Endothelial cell of umbilical vein (primary cell): ENCODE data around the gene NQO2.

Experiments used
- EZH2 ChIP-seq: IDR thresholded peaks from 2 replicates; pipeline ENCODE4 v1.6.1; 2012; ENCODE audit warnings: borderline replicate concordance, low read depth, mild to moderate bottlenecking, moderate library complexity, low read length, inconsistent platforms; ENCODE audit not compliant: severe bottlenecking
- JUN ChIP-seq: IDR thresholded peaks from 2 replicates; pipeline ENCODE4 v1.6.1; 2011; ENCODE audit warnings: borderline replicate concordance, low read depth; ENCODE audit not compliant: insufficient read length, insufficient read depth
- POLR2A ChIP-seq: IDR thresholded peaks from 2 replicates; pipeline ENCODE4 v1.6.1; 2012; ENCODE audit warnings: low read depth, mild to moderate bottlenecking, control low read depth, low read length
- POLR2AphosphoS5 ChIP-seq: IDR thresholded peaks from 2 replicates; pipeline ENCODE4 v1.6.1; 2012; ENCODE audit warnings: low read depth, mild to moderate bottlenecking, control low read depth, low read length, moderate library complexity; ENCODE audit not compliant: insufficient read depth
- TF ChIP-seq, protein P1 (sequence below), 2 donors: IDR thresholded peaks; 1 replicate in 1 of 2; 2 replicates in 1 of 2; pipeline ENCODE4 v1.5.1; 2011; ENCODE audit warnings: low read length in 2 of 2, mild to moderate bottlenecking in 2 of 2, moderate library complexity in 2 of 2, control low read depth in 1 of 2, inconsistent platforms in 1 of 2, low read depth in 1 of 2; ENCODE audit not compliant: insufficient read depth in 1 of 2; ENCODE audit errors: extremely low read depth in 1 of 2
- TF ChIP-seq, protein P2 (sequence below): IDR thresholded peaks from 2 replicates; pipeline ENCODE4 v1.6.1; 2011; ENCODE audit not compliant: insufficient read depth, insufficient read length

DNA sequence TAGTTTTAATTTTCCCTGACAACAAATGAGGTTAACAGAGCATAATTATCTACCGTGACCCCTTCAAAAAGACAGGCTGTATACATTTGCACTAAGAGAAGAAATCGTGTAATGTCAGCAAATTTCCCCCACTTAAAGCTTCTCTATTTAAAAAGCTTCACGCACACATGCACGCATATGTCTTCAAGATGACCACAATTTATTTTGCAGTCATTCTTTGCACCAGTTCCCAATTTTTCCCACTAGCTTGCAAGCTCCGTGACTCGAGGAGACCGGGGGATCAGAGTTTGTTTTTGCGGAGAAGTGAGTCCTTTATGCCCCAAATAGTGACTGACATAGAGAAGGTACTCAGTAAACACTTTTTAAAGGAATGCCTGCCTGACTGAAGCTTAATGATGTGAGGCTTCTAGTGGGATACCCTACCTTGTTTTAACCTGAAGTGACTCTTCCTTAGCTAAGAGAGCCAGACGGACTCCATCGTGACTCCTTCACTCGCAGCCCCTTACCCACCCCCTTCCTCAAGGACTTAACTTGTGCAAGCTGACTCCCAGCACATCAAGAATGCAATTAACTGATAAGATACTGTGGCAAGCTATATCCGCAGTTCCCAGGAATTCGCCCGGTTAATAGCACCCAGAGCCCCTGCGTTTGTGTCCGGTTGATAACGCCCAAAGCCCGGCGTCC is 9.3 kb upstream of the NQO2 start:
- TF ChIP-seq POLR2AphosphoS5 (no peak), POLR2A (no peak), EZH2 (no peak), JUN (no peak)
- TF ChIP-seq, protein P1, sequence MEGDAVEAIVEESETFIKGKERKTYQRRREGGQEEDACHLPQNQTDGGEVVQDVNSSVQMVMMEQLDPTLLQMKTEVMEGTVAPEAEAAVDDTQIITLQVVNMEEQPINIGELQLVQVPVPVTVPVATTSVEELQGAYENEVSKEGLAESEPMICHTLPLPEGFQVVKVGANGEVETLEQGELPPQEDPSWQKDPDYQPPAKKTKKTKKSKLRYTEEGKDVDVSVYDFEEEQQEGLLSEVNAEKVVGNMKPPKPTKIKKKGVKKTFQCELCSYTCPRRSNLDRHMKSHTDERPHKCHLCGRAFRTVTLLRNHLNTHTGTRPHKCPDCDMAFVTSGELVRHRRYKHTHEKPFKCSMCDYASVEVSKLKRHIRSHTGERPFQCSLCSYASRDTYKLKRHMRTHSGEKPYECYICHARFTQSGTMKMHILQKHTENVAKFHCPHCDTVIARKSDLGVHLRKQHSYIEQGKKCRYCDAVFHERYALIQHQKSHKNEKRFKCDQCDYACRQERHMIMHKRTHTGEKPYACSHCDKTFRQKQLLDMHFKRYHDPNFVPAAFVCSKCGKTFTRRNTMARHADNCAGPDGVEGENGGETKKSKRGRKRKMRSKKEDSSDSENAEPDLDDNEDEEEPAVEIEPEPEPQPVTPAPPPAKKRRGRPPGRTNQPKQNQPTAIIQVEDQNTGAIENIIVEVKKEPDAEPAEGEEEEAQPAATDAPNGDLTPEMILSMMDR (IDR thresholded peaks at IDR 0.05; ENCODE audit: extremely low read depth in 1 of 2, insufficient read depth in 1 of 2, low read depth in 1 of 2, low read length in 2 of 2), result no peak
- TF ChIP-seq, protein P2, sequence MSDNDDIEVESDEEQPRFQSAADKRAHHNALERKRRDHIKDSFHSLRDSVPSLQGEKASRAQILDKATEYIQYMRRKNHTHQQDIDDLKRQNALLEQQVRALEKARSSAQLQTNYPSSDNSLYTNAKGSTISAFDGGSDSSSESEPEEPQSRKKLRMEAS, result no peak
